DOHH2 (cell line): ENCODE results near the gene EVL.

Experiments used
- H3F3A ChIP-seq: fragments of 200-600 bp; sonication (generic), shearing (Covaris generic); 2 replicates; pipeline ENCODE4 v1.6.0; 2016; ENCODE audit warnings: antibody characterized with exemption, mild to moderate bottlenecking; ENCODE audit not compliant: control insufficient read depth, insufficient read depth
- H3K27ac ChIP-seq: fragments of 200-600 bp; sonication (generic); 2 replicates; pipeline ENCODE4 v1.5.1; 2014; ENCODE audit warnings: low read depth, mild to moderate bottlenecking, low read length, moderate library complexity
- H3K27me3 ChIP-seq: fragments of 200-600 bp; sonication (generic); 2 replicates; pipeline ENCODE4 v1.6.1; 2014; ENCODE audit warnings: mild to moderate bottlenecking, low read length, mixed read lengths; ENCODE audit not compliant: control insufficient read depth
- H3K36me3 ChIP-seq: fragments of 200-600 bp; sonication (generic); 2 replicates; pipeline ENCODE4 v1.6.1; 2014; ENCODE audit warnings: mild to moderate bottlenecking, low read length, moderate library complexity, mixed read lengths; ENCODE audit not compliant: control insufficient read depth
- H3K4me1 ChIP-seq: fragments of 200-600 bp; sonication (generic); 2 replicates; pipeline ENCODE4 v1.6.1; 2014; ENCODE audit warnings: mild to moderate bottlenecking, low read length, mixed read lengths; ENCODE audit not compliant: control insufficient read depth
- H3K4me2 ChIP-seq: fragments of 200-600 bp; sonication (generic); 2 replicates; pipeline ENCODE4 v1.6.0; 2014; ENCODE audit warnings: mild to moderate bottlenecking, low read length, moderate library complexity
- H3K4me3 ChIP-seq: fragments of 200-600 bp; sonication (generic); 2 replicates; pipeline ENCODE4 v1.5.1; 2014; ENCODE audit warnings: mild to moderate bottlenecking, low read length, mixed read lengths
- H3K79me2 ChIP-seq: fragments of 200-600 bp; sonication (generic); 2 replicates; pipeline ENCODE4 v1.6.1; 2014; ENCODE audit warnings: mild to moderate bottlenecking, low read length, mixed read lengths; ENCODE audit not compliant: control insufficient read depth
- H3K9me2 ChIP-seq: fragments of 200-600 bp; sonication (generic); replicated peaks from 2 replicates; pipeline ENCODE4 v1.6.1; 2014; ENCODE audit warnings: mild to moderate bottlenecking, low read length, mixed read lengths; ENCODE audit not compliant: control insufficient read depth
- H3K9me3 ChIP-seq: fragments of 200-600 bp; sonication (generic); 2 replicates; pipeline ENCODE4 v1.6.1; 2014; ENCODE audit warnings: antibody characterized with exemption, low read length, mixed read lengths; ENCODE audit not compliant: control insufficient read depth, insufficient read depth
- H4K20me1 ChIP-seq: fragments of 200-600 bp; sonication (generic); 2 replicates; pipeline ENCODE4 v1.6.0; 2014; ENCODE audit warnings: low read depth, mild to moderate bottlenecking, antibody characterized with exemption, low read length, moderate library complexity; ENCODE audit not compliant: control insufficient read depth, insufficient read depth
- EZH2phosphoT487 ChIP-seq: fragments of 200-600 bp; sonication (generic); IDR thresholded peaks from 2 replicates; pipeline ENCODE4 v1.6.1; 2017; ENCODE audit warnings: borderline replicate concordance, mild to moderate bottlenecking, antibody characterized with exemption, low read length, moderate library complexity, mixed read lengths
- TF ChIP-seq, protein P1 (sequence below): fragments of 200-600 bp; sonication (generic); IDR thresholded peaks from one replicate; pipeline ENCODE4 v1.5.1; 2014; ENCODE audit warnings: antibody characterized with exemption, mild to moderate bottlenecking, low read depth, low read length; ENCODE audit not compliant: poor library complexity, severe bottlenecking

EVL gene

DNA sequence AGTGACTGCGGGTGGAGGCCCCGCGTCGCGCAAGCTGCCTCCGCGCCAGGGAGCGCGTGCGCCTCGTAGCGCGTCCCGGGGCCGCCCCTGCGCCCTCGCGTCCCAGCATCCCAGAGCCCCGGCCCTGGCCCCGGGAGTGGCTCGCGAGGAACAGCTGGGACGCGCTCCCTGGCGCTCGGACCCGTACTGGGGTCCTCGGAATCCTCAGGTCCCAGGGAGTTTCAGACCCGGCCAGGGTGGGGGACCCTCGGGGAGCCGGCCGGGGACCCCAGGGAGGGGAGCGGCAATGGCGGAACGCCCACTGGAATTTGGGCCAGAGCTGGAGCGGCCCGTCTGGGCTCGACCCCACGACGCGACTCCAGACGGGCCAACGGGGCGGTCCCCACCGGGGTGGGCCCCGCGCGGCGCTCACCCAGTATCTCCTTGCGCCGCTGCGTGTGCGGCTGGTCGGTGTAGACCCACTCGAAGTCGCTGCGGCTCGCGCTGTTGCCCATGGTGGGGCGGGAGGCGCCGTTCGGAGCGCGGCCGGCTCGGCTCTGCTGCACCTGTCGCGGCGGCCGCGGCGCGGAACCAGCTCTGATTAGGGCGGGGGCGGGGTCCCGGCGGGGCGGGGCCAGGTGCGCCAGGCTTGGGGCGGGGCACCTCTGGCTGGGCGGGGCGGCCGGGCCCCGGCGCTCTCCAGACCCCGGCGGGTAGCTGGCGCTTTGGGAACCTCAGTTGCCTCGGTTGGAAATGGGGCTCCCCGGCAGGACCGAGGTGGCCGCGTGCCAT lies 94.1 kb downstream of the EVL start, which contains the start of gene DEGS2:
Gene DEGS2 (minus strand): TSS at position 552 of the 771 bp plus-strand sequence. CDS start 58 bp downstream, at position 494.
- Histone ChIP-seq H3F3A (peaks cover 3% of the 10 kb centered on the region; the same call in 1 of the 2 replicates), H3K4me2 (peak within 1 kb of the TSS; percentile 90), H3K27me3 (peaks cover 26% of the 10 kb centered on the region), H3K9me2 (no peaks in the 10 kb centered on the region), H3K9me3 (peaks cover 13% of the 10 kb centered on the region), H3K4me3 (peak within 1 kb of the TSS; percentile 75), H3K36me3 (no peaks in the 10 kb centered on the region), H3K79me2 (no peaks in the 10 kb centered on the region), H3K27ac (no peak within 1 kb of the TSS), H4K20me1 (no peaks in the 10 kb centered on the region), H3K4me1 (peaks cover 29% of the 10 kb centered on the region)
- TF ChIP-seq EZH2phosphoT487 = peak; percentile 67; the same call in 1 of the 2 replicates
- TF ChIP-seq, protein P1, sequence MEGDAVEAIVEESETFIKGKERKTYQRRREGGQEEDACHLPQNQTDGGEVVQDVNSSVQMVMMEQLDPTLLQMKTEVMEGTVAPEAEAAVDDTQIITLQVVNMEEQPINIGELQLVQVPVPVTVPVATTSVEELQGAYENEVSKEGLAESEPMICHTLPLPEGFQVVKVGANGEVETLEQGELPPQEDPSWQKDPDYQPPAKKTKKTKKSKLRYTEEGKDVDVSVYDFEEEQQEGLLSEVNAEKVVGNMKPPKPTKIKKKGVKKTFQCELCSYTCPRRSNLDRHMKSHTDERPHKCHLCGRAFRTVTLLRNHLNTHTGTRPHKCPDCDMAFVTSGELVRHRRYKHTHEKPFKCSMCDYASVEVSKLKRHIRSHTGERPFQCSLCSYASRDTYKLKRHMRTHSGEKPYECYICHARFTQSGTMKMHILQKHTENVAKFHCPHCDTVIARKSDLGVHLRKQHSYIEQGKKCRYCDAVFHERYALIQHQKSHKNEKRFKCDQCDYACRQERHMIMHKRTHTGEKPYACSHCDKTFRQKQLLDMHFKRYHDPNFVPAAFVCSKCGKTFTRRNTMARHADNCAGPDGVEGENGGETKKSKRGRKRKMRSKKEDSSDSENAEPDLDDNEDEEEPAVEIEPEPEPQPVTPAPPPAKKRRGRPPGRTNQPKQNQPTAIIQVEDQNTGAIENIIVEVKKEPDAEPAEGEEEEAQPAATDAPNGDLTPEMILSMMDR = no peak

DNA sequence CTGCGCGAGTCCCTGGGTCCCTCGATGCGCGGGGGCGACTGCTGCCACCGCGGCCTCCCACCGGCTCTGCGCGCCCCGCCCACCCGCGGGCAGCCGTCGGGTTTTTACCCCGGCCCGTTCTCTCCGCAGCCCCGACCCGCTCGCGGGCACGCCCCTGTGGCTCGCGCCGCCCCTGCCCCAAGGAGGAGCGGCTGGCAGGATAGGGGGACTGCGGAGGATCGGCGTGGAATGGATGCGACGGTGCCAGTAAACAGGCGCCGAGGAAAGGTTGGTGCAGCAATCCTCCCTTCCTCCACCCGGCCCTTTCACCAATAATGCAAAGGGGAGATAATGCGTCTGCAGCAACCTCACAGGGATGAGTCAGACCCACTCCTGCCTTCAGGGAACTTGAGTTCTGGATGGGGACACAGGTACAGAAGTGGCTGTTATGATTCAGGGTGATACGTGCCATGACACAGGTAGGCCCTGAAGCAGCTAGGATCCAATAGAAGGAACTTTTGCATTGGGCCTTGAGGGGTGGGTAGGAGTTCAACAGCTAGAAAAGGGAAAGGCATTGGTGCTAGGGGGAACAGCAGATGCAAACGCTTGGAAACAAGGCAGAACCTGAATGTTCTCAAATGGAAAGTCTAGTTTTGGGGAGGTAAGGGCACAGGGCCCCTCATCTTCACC lies 94.8 kb downstream of the EVL start:
- Histone ChIP-seq H3K4me1 (peaks cover 29% of the 10 kb centered on the region), H3K9me2 (no peaks in the 10 kb centered on the region), H3F3A (peaks cover 3% of the 10 kb centered on the region; the same call in 1 of the 2 replicates), H3K4me2 (peak overlapping the region; percentile 90), H3K27ac (no peak overlapping the region), H3K79me2 (no peaks in the 10 kb centered on the region), H3K4me3 (peak overlapping the region; percentile 75), H3K9me3 (peaks cover 5% of the 10 kb centered on the region), H3K36me3 (no peaks in the 10 kb centered on the region), H3K27me3 (peaks cover 26% of the 10 kb centered on the region), H4K20me1 (no peaks in the 10 kb centered on the region)
- TF ChIP-seq EZH2phosphoT487 = no peak
- TF ChIP-seq, protein P1 = no peak

DNA sequence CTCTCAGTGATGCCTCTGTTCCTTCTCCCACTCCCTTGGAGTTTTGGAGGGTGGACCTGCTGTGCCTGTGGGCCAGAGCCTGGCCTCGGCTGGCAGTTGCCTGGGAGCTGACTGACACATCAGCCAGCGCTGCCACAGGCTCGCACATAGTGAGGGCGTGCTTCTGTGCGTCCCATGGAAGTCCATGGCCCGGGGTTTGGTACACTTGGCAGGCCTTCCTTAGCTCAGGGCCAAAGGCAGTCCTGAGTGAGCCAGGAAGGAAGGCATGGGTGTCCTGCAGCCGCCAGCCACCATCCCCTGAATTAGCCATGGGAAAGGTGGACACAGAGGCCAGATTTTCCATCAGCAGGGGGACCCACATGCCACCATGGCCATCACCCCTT lies 95.3 kb downstream of the EVL start:
- Histone ChIP-seq H3K9me2 (no peaks in the 10 kb centered on the region), H3K4me1 (peaks cover 29% of the 10 kb centered on the region), H3K9me3 (peaks cover under 1% of the 10 kb centered on the region; the same call in 1 of the 2 replicates), H4K20me1 (no peaks in the 10 kb centered on the region), H3K4me2 (no peak overlapping the region), H3K4me3 (no peak overlapping the region), H3K27me3 (peaks cover 26% of the 10 kb centered on the region), H3K79me2 (no peaks in the 10 kb centered on the region), H3F3A (peaks cover 3% of the 10 kb centered on the region; the same call in 1 of the 2 replicates), H3K27ac (no peak overlapping the region), H3K36me3 (no peaks in the 10 kb centered on the region)
- no peak for TF ChIP-seq EZH2phosphoT487
- TF ChIP-seq, protein P1 = no peak
